WTC11 (cell line): ENCODE data around the gene NFIL3. TPM values are rescaled to one million over a fixed set of nuclear protein-coding genes. Genes with fewer than 3 reads are reported as not detected.

ENCODE experiments used
- ATAC-seq: fragments of 200-7000 bp; cut with Tn5 transposase; 2 replicates; pipeline ENCODE4 v1.10.0; 2021; ENCODE audit warnings: mild to moderate bottlenecking, moderate library complexity
- CTCF ChIA-PET: fragments of 300-600 bp; sonication (Branson Sonifier 250); formaldehyde crosslinking; loops from one replicate; lab custom pipeline; 2021; ENCODE audit warnings: antibody characterized with exemption; lab: Charles Lee
- POLR2A ChIA-PET: fragments of 350-600 bp; sonication (Branson Sonifier 250); formaldehyde crosslinking; loops from one replicate; lab custom pipeline; 2021; ENCODE audit warnings: antibody characterized with exemption; lab: Charles Lee
- DNase-seq: peaks from one replicate; pipeline ENCODE4 v3.0.0; 2021; ENCODE audit warnings: low spot score
- H3K27ac Mint-ChIP-seq: 2 replicates; pipeline ENCODE4 v1.8.0; 2021; ENCODE audit warnings: mixed read lengths
- H3K27me3 Mint-ChIP-seq: 2 replicates; pipeline ENCODE4 v1.8.0; 2021; ENCODE audit warnings: low read depth, mild to moderate bottlenecking, moderate library complexity, mixed read lengths
- H3K36me3 Mint-ChIP-seq: 2 replicates; pipeline ENCODE4 v1.8.0; 2021; ENCODE audit warnings: mixed read lengths
- H3K4me1 Mint-ChIP-seq: 2 replicates; pipeline ENCODE4 v1.8.0; 2022; ENCODE audit warnings: mixed read lengths
- H3K4me3 Mint-ChIP-seq: 2 replicates; pipeline ENCODE4 v1.8.0; 2021; ENCODE audit warnings: mild to moderate bottlenecking, moderate library complexity, mixed read lengths
- H3K9me3 Mint-ChIP-seq: 2 replicates; pipeline ENCODE4 v1.8.0; 2021; ENCODE audit warnings: mixed read lengths
- ATF3 ChIP-seq: sonication (generic); formaldehyde crosslinking; conservative IDR thresholded peaks from 2 replicates; pipeline ENCODE4 v1.8.1; 2022; ENCODE audit warnings: mild to moderate bottlenecking, missing genetic modification reagents
- E2F1 ChIP-seq: sonication (generic); formaldehyde crosslinking; IDR thresholded peaks from 2 replicates; pipeline ENCODE4 v1.8.0; 2022; ENCODE audit warnings: mild to moderate bottlenecking, missing genetic modification reagents
- ELF4 ChIP-seq: sonication (generic); formaldehyde crosslinking; IDR thresholded peaks from 2 replicates; pipeline ENCODE4 v1.8.1; 2022; ENCODE audit warnings: low read depth, mild to moderate bottlenecking, moderate library complexity, missing genetic modification reagents
- IRF2 ChIP-seq: sonication (generic); formaldehyde crosslinking; IDR thresholded peaks from 2 replicates; pipeline ENCODE4 v1.8.0; 2022; ENCODE audit warnings: low read depth, missing genetic modification reagents, borderline replicate concordance
- JUN ChIP-seq: sonication (generic); formaldehyde crosslinking; IDR thresholded peaks from 2 replicates; pipeline ENCODE4 v1.8.0; 2023; ENCODE audit warnings: mild to moderate bottlenecking, missing genetic modification reagents
- MAX ChIP-seq: sonication (generic); formaldehyde crosslinking; IDR thresholded peaks from 2 replicates; pipeline ENCODE4 v1.8.0; 2022; ENCODE audit warnings: mild to moderate bottlenecking, missing genetic modification reagents
- MYBL2 ChIP-seq: sonication (generic); formaldehyde crosslinking; IDR thresholded peaks from 2 replicates; pipeline ENCODE4 v1.8.1; 2023; ENCODE audit warnings: mild to moderate bottlenecking, moderate library complexity, missing genetic modification reagents
- NR2C2 ChIP-seq: sonication (generic); formaldehyde crosslinking; IDR thresholded peaks from 2 replicates; pipeline ENCODE4 v1.8.0; 2022; ENCODE audit warnings: mild to moderate bottlenecking, missing genetic modification reagents
- NR3C1 ChIP-seq: sonication (generic); formaldehyde crosslinking; conservative IDR thresholded peaks from 2 replicates; pipeline ENCODE4 v1.8.1; 2023; ENCODE audit warnings: low read depth, mild to moderate bottlenecking, missing genetic modification reagents
- PRDM15 ChIP-seq: sonication (generic); formaldehyde crosslinking; IDR thresholded peaks from 2 replicates; pipeline ENCODE4 v1.8.0; 2022; ENCODE audit warnings: missing genetic modification reagents
- SMAD3 ChIP-seq: sonication (generic); formaldehyde crosslinking; IDR thresholded peaks from 2 replicates; pipeline ENCODE4 v1.8.0; 2022; ENCODE audit warnings: missing genetic modification reagents, mild to moderate bottlenecking, borderline replicate concordance
- SMAD4 ChIP-seq: sonication (generic); formaldehyde crosslinking; IDR thresholded peaks from 2 replicates; pipeline ENCODE4 v1.8.0; 2022; ENCODE audit warnings: mild to moderate bottlenecking, missing genetic modification reagents
- SP1 ChIP-seq: sonication (generic); formaldehyde crosslinking; conservative IDR thresholded peaks from 2 replicates; pipeline ENCODE4 v1.8.1; 2022; ENCODE audit warnings: missing genetic modification reagents
- ZBTB43 ChIP-seq: sonication (generic); formaldehyde crosslinking; IDR thresholded peaks from 2 replicates; pipeline ENCODE4 v1.8.1; 2023; ENCODE audit warnings: mild to moderate bottlenecking, missing genetic modification reagents
- ZNF423 ChIP-seq: fragments of 250-450 bp; sonication (Bioruptor Pico); IDR thresholded peaks from 2 replicates; pipeline ENCODE4 v2.1.2; 2022; ENCODE audit warnings: mild to moderate bottlenecking, moderate library complexity
- ZNF425 ChIP-seq: fragments of 250-450 bp; sonication (Bioruptor Pico); conservative IDR thresholded peaks from 2 replicates; pipeline ENCODE4 v1.9.0; 2021; ENCODE audit warnings: mild to moderate bottlenecking
- ZNF671 ChIP-seq: fragments of 250-450 bp; sonication (Bioruptor Pico); IDR thresholded peaks from 2 replicates; pipeline ENCODE4 v1.8.0; 2021; ENCODE audit warnings: mild to moderate bottlenecking
- ZSCAN18 ChIP-seq: fragments of 250-450 bp; sonication (Bioruptor Pico); IDR thresholded peaks from 2 replicates; pipeline ENCODE4 v2.1.2; 2022; ENCODE audit warnings: mild to moderate bottlenecking, moderate library complexity
- total RNA-seq: library from RNA; stranded (reverse); gene quantifications from 3 replicates; pipeline ENCODE4 v1.2.3, GENCODE V29; 2021

Gene NFIL3
- total RNA-seq, 1 experiment from 2014 or later = 11.8 TPM

GRCh38 chr9:91415290-91415689 is 8.3 kb downstream of the NFIL3 start:
- H3K36me3 Mint-ChIP-seq = peaks cover 4% of the 10 kb centered on the region
- peaks cover 5% of the 10 kb centered on the region for H3K27me3 Mint-ChIP-seq
- peaks cover 13% of the 10 kb centered on the region for H3K4me1 Mint-ChIP-seq
- ChIA-PET CTCF (no interaction called here), POLR2A (no interaction called here)
- no peak overlapping the region for H3K4me3 Mint-ChIP-seq
- ATAC-seq (no peak), DNase-seq (no peak)
- TF ChIP-seq E2F1 (CRISPR knock-in tag) (no peak), SMAD3 (CRISPR knock-in tag) (no peak), ZNF423 (no peak), JUN (CRISPR knock-in tag) (no peak), IRF2 (CRISPR knock-in tag) (no peak), ATF3 (no peak), MYBL2 (CRISPR knock-in tag) (no peak), PRDM15 (CRISPR knock-in tag) (no peak), ZNF425 (no peak), ELF4 (CRISPR knock-in tag) (no peak), ZBTB43 (CRISPR knock-in tag) (no peak), NR2C2 (CRISPR knock-in tag) (no peak), NR3C1 (no peak), SMAD4 (CRISPR knock-in tag) (no peak), ZSCAN18 (no peak), ZNF671 (CRISPR knock-in tag) (no peak), SP1 (CRISPR knock-in tag) (no peak), MAX (CRISPR knock-in tag) (no peak)
- H3K27ac Mint-ChIP-seq = no peak overlapping the region
- no peaks in the 10 kb centered on the region for H3K9me3 Mint-ChIP-seq
